Ovary (tissue), 3 donors: ENCODE data around the gene ETFA.

Experiments
- EP300 ChIP-seq: sonication (generic); formaldehyde crosslinking; IDR thresholded peaks from one replicate; pipeline ENCODE4 v1.6.1; 2017; ENCODE audit warnings: antibody characterized with exemption
- TF ChIP-seq, protein P1 (sequence below), 3 donors: fragments of 450-650 bp in 2 of 3; fragments of 200-600 bp in 1 of 3; IDR thresholded peaks; one replicate each; pipeline versions ENCODE4 v1.5.1 to v1.8.0; 2016 to 2022; ENCODE audit warnings: antibody characterized with exemption in 3 of 3, mild to moderate bottlenecking in 1 of 3
- donor health status: DM: no; HTN: no; CAD: no.

DNA sequence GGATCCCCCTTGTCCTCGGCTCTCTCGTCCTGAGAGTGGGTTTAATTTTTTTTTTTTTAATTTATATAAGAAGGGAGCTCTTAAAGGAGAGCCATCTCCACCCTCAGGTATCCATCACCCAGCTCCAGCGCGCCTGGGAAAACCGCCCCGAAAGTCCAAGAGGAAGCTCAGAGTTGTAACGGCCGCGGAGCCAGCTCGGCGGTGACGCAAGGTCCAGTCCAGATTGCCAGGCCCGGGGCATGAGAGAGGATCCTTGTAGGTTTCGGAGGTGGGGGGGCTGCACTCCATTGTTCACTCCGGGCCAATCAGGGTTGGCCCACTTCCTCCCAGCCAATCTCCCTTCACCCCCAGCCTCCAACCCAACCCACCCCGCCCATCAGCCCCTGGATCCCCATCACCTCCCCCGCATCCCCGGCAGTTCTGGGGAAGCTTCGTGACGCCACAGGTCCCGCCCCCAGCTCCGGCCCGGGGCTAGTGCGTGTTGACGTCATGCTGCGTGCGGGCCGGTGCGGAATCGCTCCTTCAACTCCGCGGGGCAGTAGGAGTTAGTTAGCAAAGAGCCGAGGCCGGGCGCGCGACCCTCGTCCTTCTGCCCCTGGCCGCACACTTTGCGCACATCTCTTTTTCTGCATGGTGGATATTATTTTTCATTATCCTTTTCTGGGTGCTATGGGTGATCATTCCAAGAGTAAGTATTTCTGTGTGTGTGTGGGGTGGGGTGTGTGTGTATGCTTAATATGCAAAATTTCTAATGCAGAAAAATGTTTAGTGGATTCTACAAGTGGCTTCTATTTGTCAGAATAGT is 25.2 kb upstream of the ETFA start, which contains the start of gene ISL2:
- TF ChIP-seq, protein P1, sequence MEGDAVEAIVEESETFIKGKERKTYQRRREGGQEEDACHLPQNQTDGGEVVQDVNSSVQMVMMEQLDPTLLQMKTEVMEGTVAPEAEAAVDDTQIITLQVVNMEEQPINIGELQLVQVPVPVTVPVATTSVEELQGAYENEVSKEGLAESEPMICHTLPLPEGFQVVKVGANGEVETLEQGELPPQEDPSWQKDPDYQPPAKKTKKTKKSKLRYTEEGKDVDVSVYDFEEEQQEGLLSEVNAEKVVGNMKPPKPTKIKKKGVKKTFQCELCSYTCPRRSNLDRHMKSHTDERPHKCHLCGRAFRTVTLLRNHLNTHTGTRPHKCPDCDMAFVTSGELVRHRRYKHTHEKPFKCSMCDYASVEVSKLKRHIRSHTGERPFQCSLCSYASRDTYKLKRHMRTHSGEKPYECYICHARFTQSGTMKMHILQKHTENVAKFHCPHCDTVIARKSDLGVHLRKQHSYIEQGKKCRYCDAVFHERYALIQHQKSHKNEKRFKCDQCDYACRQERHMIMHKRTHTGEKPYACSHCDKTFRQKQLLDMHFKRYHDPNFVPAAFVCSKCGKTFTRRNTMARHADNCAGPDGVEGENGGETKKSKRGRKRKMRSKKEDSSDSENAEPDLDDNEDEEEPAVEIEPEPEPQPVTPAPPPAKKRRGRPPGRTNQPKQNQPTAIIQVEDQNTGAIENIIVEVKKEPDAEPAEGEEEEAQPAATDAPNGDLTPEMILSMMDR (IDR thresholded peaks at IDR 0.05): no peak
- no peak for TF ChIP-seq EP300
